ENCODE results near the gene KIAA0825.

GRCh38 chr5:94618029-94618492 lies 343 bp downstream of the KIAA0825 start:
- TF ChIP-seq, protein P1, sequence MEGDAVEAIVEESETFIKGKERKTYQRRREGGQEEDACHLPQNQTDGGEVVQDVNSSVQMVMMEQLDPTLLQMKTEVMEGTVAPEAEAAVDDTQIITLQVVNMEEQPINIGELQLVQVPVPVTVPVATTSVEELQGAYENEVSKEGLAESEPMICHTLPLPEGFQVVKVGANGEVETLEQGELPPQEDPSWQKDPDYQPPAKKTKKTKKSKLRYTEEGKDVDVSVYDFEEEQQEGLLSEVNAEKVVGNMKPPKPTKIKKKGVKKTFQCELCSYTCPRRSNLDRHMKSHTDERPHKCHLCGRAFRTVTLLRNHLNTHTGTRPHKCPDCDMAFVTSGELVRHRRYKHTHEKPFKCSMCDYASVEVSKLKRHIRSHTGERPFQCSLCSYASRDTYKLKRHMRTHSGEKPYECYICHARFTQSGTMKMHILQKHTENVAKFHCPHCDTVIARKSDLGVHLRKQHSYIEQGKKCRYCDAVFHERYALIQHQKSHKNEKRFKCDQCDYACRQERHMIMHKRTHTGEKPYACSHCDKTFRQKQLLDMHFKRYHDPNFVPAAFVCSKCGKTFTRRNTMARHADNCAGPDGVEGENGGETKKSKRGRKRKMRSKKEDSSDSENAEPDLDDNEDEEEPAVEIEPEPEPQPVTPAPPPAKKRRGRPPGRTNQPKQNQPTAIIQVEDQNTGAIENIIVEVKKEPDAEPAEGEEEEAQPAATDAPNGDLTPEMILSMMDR (conservative IDR thresholded peaks at IDR 0.05; ENCODE audit: low read depth, low read length), result no peak
- TF ChIP-seq EZH2 (IDR thresholded peaks at IDR 0.05; ENCODE audit: low read length, unreplicated experiment) (no peak), EZH2phosphoT487 (IDR thresholded peaks at IDR 0.05; ENCODE audit: borderline replicate concordance, low read length) (no peak)

Measured in PC-3 (cell line).